ENCODE data around the gene MAN1A1.

- TF ChIP-seq NFRKB (IDR thresholded peaks at IDR 0.05) = no peak
- TF ChIP-seq FOXA1 (IDR thresholded peaks at IDR 0.05) = no peak
- no peak for TF ChIP-seq ARNT (IDR thresholded peaks at IDR 0.05)
- no peak for TF ChIP-seq SUZ12 (IDR thresholded peaks at IDR 0.05)
These were observed 54.6 kb downstream of the MAN1A1 start for GRCh38 chr6:119294984-119295383.
